H9 (cell line): Measurements from ENCODE around the gene NUCB2. TPM values are rescaled to one million over a fixed set of nuclear protein-coding genes. Genes with fewer than 3 reads are reported as not detected.
A peak's percentile ranks its signal among the peaks of the same experiment; 100 is the strongest.

Source experiments
- DNase-seq: peaks from one replicate; pipeline ENCODE4 v3.0.0-alpha.2; 2017
- H2AFZ ChIP-seq: one replicate; pipeline ENCODE4 v1.6.1; 2013; ENCODE audit warnings: mild to moderate bottlenecking, low read length, control low read depth, moderate library complexity
- H2AK5ac ChIP-seq: 2 replicates; pipeline ENCODE4 v1.6.1; 2013; ENCODE audit warnings: low read length, control low read depth, mixed read lengths; ENCODE audit not compliant: insufficient read length
- H2BK120ac ChIP-seq: one replicate; pipeline ENCODE4 v1.6.1; 2013; ENCODE audit warnings: low read depth, mild to moderate bottlenecking, low read length, control low read depth, inconsistent platforms; ENCODE audit not compliant: poor library complexity, severe bottlenecking
- H2BK12ac ChIP-seq: 2 replicates; pipeline ENCODE4 v1.6.1; 2013; ENCODE audit warnings: low read length, control low read depth, mixed read lengths, low read depth; ENCODE audit not compliant: insufficient read length
- H2BK15ac ChIP-seq: 2 replicates; pipeline ENCODE4 v1.6.1; 2013; ENCODE audit warnings: low read depth, low read length, control low read depth
- H2BK20ac ChIP-seq: one replicate; pipeline ENCODE4 v1.6.1; 2013; ENCODE audit warnings: low read depth, mild to moderate bottlenecking, low read length, control low read depth, inconsistent platforms; ENCODE audit not compliant: poor library complexity, severe bottlenecking
- H2BK5ac ChIP-seq: 2 replicates; pipeline ENCODE4 v1.6.1; 2013; ENCODE audit warnings: low read length, control low read depth, mixed read lengths; ENCODE audit not compliant: insufficient read length
- H3K14ac ChIP-seq: 2 replicates; pipeline ENCODE4 v1.6.1; 2013; ENCODE audit warnings: low read length, control low read depth; ENCODE audit not compliant: insufficient read depth
- H3K18ac ChIP-seq: 2 replicates; pipeline ENCODE4 v1.6.1; 2013; ENCODE audit warnings: low read depth, mild to moderate bottlenecking, mixed read lengths, low read length, control low read depth; ENCODE audit not compliant: insufficient read length
- H3K23ac ChIP-seq: 2 replicates; pipeline ENCODE4 v1.6.1; 2013; ENCODE audit warnings: low read length, control low read depth, mixed read lengths, low read depth; ENCODE audit not compliant: insufficient read length
- H3K23me2 ChIP-seq: 2 replicates; pipeline ENCODE4 v1.6.1; 2013; ENCODE audit warnings: low read depth, mild to moderate bottlenecking, mixed read lengths, low read length, control low read depth; ENCODE audit not compliant: insufficient read length, poor library complexity, severe bottlenecking
- H3K27ac ChIP-seq: 2 replicates; pipeline ENCODE4 v1.5.1; 2013; ENCODE audit warnings: low read length, control low read depth, mixed read lengths, low read depth; ENCODE audit not compliant: insufficient read length
- H3K27me3 ChIP-seq: 2 replicates; pipeline ENCODE4 v1.6.1; 2013; ENCODE audit warnings: low read length, control low read depth, inconsistent platforms; ENCODE audit not compliant: insufficient read depth
- H3K4ac ChIP-seq: 2 replicates; pipeline ENCODE4 v1.6.1; 2013; ENCODE audit warnings: low read depth, mild to moderate bottlenecking, control low read depth, inconsistent platforms, low read length, moderate library complexity
- H3K4me1 ChIP-seq: 2 replicates; pipeline ENCODE4 v1.6.1; 2013; ENCODE audit warnings: low read length, control low read depth, inconsistent platforms; ENCODE audit not compliant: insufficient read depth
- H3K4me2 ChIP-seq: 2 replicates; pipeline ENCODE4 v1.6.1; 2013; ENCODE audit warnings: low read length, control low read depth, mixed read lengths; ENCODE audit not compliant: insufficient read length, insufficient read depth
- H3K56ac ChIP-seq: 2 replicates; pipeline ENCODE4 v1.6.1; 2013; ENCODE audit warnings: low read depth, mild to moderate bottlenecking, mixed read lengths, low read length, control low read depth; ENCODE audit not compliant: insufficient read length
- H3K79me1 ChIP-seq: 2 replicates; pipeline ENCODE4 v1.6.1; 2013; ENCODE audit warnings: low read depth, mild to moderate bottlenecking, moderate library complexity, low read length, control low read depth, inconsistent platforms; ENCODE audit not compliant: insufficient read depth, poor library complexity, severe bottlenecking
- H3K79me2 ChIP-seq: 2 replicates; pipeline ENCODE4 v1.6.1; 2013; ENCODE audit warnings: low read length, control low read depth, inconsistent platforms; ENCODE audit not compliant: insufficient read depth
- H3K9ac ChIP-seq: 2 replicates; pipeline ENCODE4 v1.6.1; 2013; ENCODE audit warnings: low read length, control low read depth, mixed read lengths; ENCODE audit not compliant: insufficient read length; ENCODE audit errors: extremely low read depth
- H3K9me3 ChIP-seq: one replicate; pipeline ENCODE4 v1.6.1; 2013; ENCODE audit warnings: low read depth, low read length, inconsistent platforms; ENCODE audit not compliant: control insufficient read depth
- H3T11ph ChIP-seq: one replicate; pipeline ENCODE4 v1.6.1; 2013; ENCODE audit warnings: mild to moderate bottlenecking, low read length, control low read depth, inconsistent platforms
- H4K20me1 ChIP-seq: one replicate; pipeline ENCODE4 v1.6.1; 2013; ENCODE audit not compliant: control insufficient read depth, insufficient read length, insufficient read depth
- H4K5ac ChIP-seq: 2 replicates; pipeline ENCODE4 v1.6.1; 2013; ENCODE audit warnings: low read depth, mild to moderate bottlenecking, mixed read lengths, low read length, control low read depth; ENCODE audit not compliant: insufficient read length
- H4K8ac ChIP-seq: replicated peaks from 2 replicates; pipeline ENCODE4 v1.6.1; 2013; ENCODE audit warnings: low read length, control low read depth, mixed read lengths, low read depth; ENCODE audit not compliant: insufficient read length
- H4K91ac ChIP-seq: 2 replicates; pipeline ENCODE4 v1.6.1; 2013; ENCODE audit warnings: low read depth, mild to moderate bottlenecking, moderate library complexity, mixed read lengths, low read length, control low read depth; ENCODE audit not compliant: insufficient read length
- H3K27ac Mint-ChIP-seq, 3 experiments: 2 replicates in 2 of 3; 3 replicates in 1 of 3; pipeline ENCODE4 v1.8.0; 2020 to 2021; ENCODE audit warnings: mixed read lengths in 3 of 3, mild to moderate bottlenecking in 1 of 3, moderate library complexity in 1 of 3
- H3K27me3 Mint-ChIP-seq: 2 replicates; pipeline ENCODE4 v1.8.0; 2021; ENCODE audit warnings: low read depth, mild to moderate bottlenecking, moderate library complexity, mixed read lengths
- H3K36me3 Mint-ChIP-seq, 3 experiments: 2 replicates in 2 of 3; 3 replicates in 1 of 3; pipeline ENCODE4 v1.8.0; 2020 to 2021; ENCODE audit warnings: low read depth in 3 of 3, mixed read lengths in 3 of 3; ENCODE audit not compliant: insufficient read depth in 1 of 3
- H3K4me1 Mint-ChIP-seq, 2 experiments: 2 replicates each; pipeline ENCODE4 v1.8.0; 2020; ENCODE audit warnings: mixed read lengths in 2 of 2
- H3K4me3 Mint-ChIP-seq, 2 experiments: 2 replicates in 1 of 2; 3 replicates in 1 of 2; pipeline ENCODE4 v1.8.0; 2020 to 2021; ENCODE audit warnings: mild to moderate bottlenecking in 2 of 2, mixed read lengths in 2 of 2, moderate library complexity in 1 of 2
- H3K9me3 Mint-ChIP-seq, 2 experiments: 2 replicates in 1 of 2; 3 replicates in 1 of 2; pipeline ENCODE4 v1.8.0; 2020; ENCODE audit warnings: mild to moderate bottlenecking in 2 of 2, mixed read lengths in 2 of 2, moderate library complexity in 1 of 2
- CTCF ChIP-seq: fragments of 200-600 bp; sonication (generic); conservative IDR thresholded peaks from 3 replicates; pipeline ENCODE4 v1.8.0; 2021; ENCODE audit warnings: antibody characterized with exemption, mild to moderate bottlenecking
- WGBS: extraction: QIAGEN DNeasy Blood & Tissue Kit; methylation state at CpG from one replicate; pipeline ENCODE4 v1.1.7; 2013; ENCODE audit warnings: missing lambda C conversion rate, low lambda C conversion rate, mixed read lengths; ENCODE audit not compliant: insufficient read length; ENCODE audit errors: extremely low coverage; 5-methylcytosine and 5-hydroxymethylcytosine counted together
- total RNA-seq: library from RNA; stranded (reverse); gene quantifications from 2 replicates; pipeline ENCODE4 v1.2.1, GENCODE V29; 2021

Gene NUCB2
- total RNA-seq, 1 experiment from 2014 or later, result 29.1 TPM

- no peak overlapping the region for H3K14ac ChIP-seq
- H3K4me1 ChIP-seq, result no peaks in the 10 kb centered on the region
- H3K18ac ChIP-seq, result no peak overlapping the region
These were observed 21.8 kb downstream of the NUCB2 start for GRCh38 chr11:17298302-17298701.

More at GRCh38 chr11:17298302-17298701, 21.8 kb downstream of the NUCB2 start:
- Histone ChIP-seq H3K23me2 (no peaks in the 10 kb centered on the region), H4K8ac (no peak overlapping the region), H2AFZ (no peak overlapping the region), H3K4ac (no peak overlapping the region), H2AK5ac (no peak overlapping the region), H2BK12ac (no peak overlapping the region), H4K5ac (no peak overlapping the region), H4K20me1 (no peaks in the 10 kb centered on the region), H3K4me2 (no peak overlapping the region), H3K9me3 (no peaks in the 10 kb centered on the region), H3K9ac (no peak overlapping the region), H3K56ac (no peak overlapping the region), H2BK120ac (no peak overlapping the region), H3K27ac (no peak overlapping the region), H3K27me3 (no peaks in the 10 kb centered on the region), H2BK15ac (no peak overlapping the region), H2BK5ac (no peak overlapping the region), H3K79me1 (no peaks in the 10 kb centered on the region), H4K91ac (no peak overlapping the region), H3K23ac (no peak overlapping the region), H3T11ph (no peak overlapping the region), H2BK20ac (no peak overlapping the region), H3K79me2 (no peaks in the 10 kb centered on the region)
- WGBS, result no CpG with 5 or more reads among the region's 5 CpGs
- peaks cover 0 to 7% (median 0%) of the 10 kb centered on the region in 3 experiments; a peak in 1 of 7 replicates for H3K36me3 Mint-ChIP-seq
- no peak for DNase-seq
- H3K9me3 Mint-ChIP-seq, result no peaks in the 10 kb centered on the region
- H3K27me3 Mint-ChIP-seq, result no peaks in the 10 kb centered on the region
- no peak overlapping the region for H3K4me3 Mint-ChIP-seq
- H3K27ac Mint-ChIP-seq, result 0 out of 7 replicates have a peak overlapping the region, but pooled peaks of 1 of the 3 experiments have one; percentile 34
- no peak for TF ChIP-seq CTCF
- no peaks in the 10 kb centered on the region for H3K4me1 Mint-ChIP-seq
